Hepatocyte (in vitro differentiated cells): ENCODE measurements around the gene ENTR1. TPM values are rescaled to one million over a fixed set of nuclear protein-coding genes. Genes with fewer than 3 reads are reported as not detected.
"Not testable (repeated sequence)": the region's sequence is repeated elsewhere in the genome, so short reads cannot be mapped to it uniquely, and the experiment has no call there.

ENCODE experiments used
- DNase-seq: peaks from one replicate; pipeline ENCODE4 v3.0.0-alpha.2; 2016; ENCODE audit warnings: low spot score
- H2AFZ ChIP-seq: fragments of 200-600 bp; sonication (generic); 2 replicates; pipeline ENCODE4 v1.6.0; 2016; ENCODE audit warnings: antibody characterized with exemption, mild to moderate bottlenecking
- H3K27ac ChIP-seq: fragments of 200-600 bp; sonication (generic); 2 replicates; pipeline ENCODE4 v1.5.1; 2016; ENCODE audit warnings: mild to moderate bottlenecking
- H3K27me3 ChIP-seq: fragments of 200-600 bp; sonication (generic); 2 replicates; pipeline ENCODE4 v1.6.1; 2016
- H3K36me3 ChIP-seq: fragments of 200-600 bp; sonication (generic); replicated peaks from 2 replicates; pipeline ENCODE4 v1.5.1; 2016; ENCODE audit warnings: low read depth; ENCODE audit not compliant: insufficient read depth
- H3K4me1 ChIP-seq: fragments of 200-600 bp; sonication (generic); 2 replicates; pipeline ENCODE4 v1.5.1; 2016; ENCODE audit warnings: mild to moderate bottlenecking, moderate library complexity; ENCODE audit not compliant: insufficient read depth
- H3K4me2 ChIP-seq: fragments of 200-600 bp; sonication (generic); 2 replicates; pipeline ENCODE4 v1.6.0; 2016
- H3K4me3 ChIP-seq: fragments of 200-600 bp; sonication (generic); 2 replicates; pipeline ENCODE4 v1.5.1; 2016; ENCODE audit warnings: mild to moderate bottlenecking
- H3K79me2 ChIP-seq: fragments of 200-600 bp; sonication (generic); 2 replicates; pipeline ENCODE4 v1.6.0; 2017; ENCODE audit warnings: mild to moderate bottlenecking
- H3K9me2 ChIP-seq: fragments of 200-600 bp; sonication (generic); replicated peaks from 2 replicates; pipeline ENCODE4 v1.6.0; 2017; ENCODE audit warnings: mild to moderate bottlenecking; ENCODE audit not compliant: insufficient read depth
- H3K9me3 ChIP-seq: fragments of 200-600 bp; sonication (generic); 2 replicates; pipeline ENCODE4 v1.5.1; 2016; ENCODE audit warnings: low read depth, mild to moderate bottlenecking
- H4K20me1 ChIP-seq: fragments of 200-600 bp; sonication (generic); 2 replicates; pipeline ENCODE4 v1.6.0; 2016; ENCODE audit warnings: mild to moderate bottlenecking; ENCODE audit not compliant: insufficient read depth, poor library complexity, severe bottlenecking
- EZH2 ChIP-seq: fragments of 200-600 bp; sonication (generic); IDR thresholded peaks from 2 replicates; pipeline ENCODE4 v1.6.1; 2016; ENCODE audit warnings: antibody characterized with exemption, mild to moderate bottlenecking, borderline replicate concordance
- EZH2phosphoT487 ChIP-seq: fragments of 200-600 bp; sonication (generic); IDR thresholded peaks from one replicate; pipeline ENCODE4 v1.6.1; 2018; ENCODE audit warnings: antibody characterized with exemption, mild to moderate bottlenecking, low read depth, moderate library complexity; ENCODE audit not compliant: unreplicated experiment, severe bottlenecking
- WGBS: methylation state at CpG from one replicate; pipeline ENCODE4 v1.1.6; 2016; ENCODE audit warnings: low lambda C conversion rate; ENCODE audit errors: missing lambda C conversion rate; 5-methylcytosine and 5-hydroxymethylcytosine counted together
- polyA plus RNA-seq: library from polyadenylated mRNA; unstranded; fragments of >200 nt; fragmentation: Nextera tagmentation; extraction: Ambion mirVana; gene quantifications from 2 replicates; pipeline ENCODE4 v1.2.1, GENCODE V29; 2016
- total RNA-seq: library from RNA; depleted of rRNA; stranded (reverse); fragments of >200 nt; gene quantifications from 2 replicates; pipeline ENCODE4 v1.2.3, GENCODE V29; 2014
- TF ChIP-seq, protein P1 (sequence below): fragments of 200-600 bp; sonication (generic); IDR thresholded peaks from 2 replicates; pipeline ENCODE4 v1.5.1; 2016; ENCODE audit warnings: antibody characterized with exemption, mild to moderate bottlenecking; ENCODE audit not compliant: poor library complexity

Gene ENTR1
- total and polyA plus RNA-seq, 2 experiments from 2014 or later: 33.5 to 50.1 TPM

DNA sequence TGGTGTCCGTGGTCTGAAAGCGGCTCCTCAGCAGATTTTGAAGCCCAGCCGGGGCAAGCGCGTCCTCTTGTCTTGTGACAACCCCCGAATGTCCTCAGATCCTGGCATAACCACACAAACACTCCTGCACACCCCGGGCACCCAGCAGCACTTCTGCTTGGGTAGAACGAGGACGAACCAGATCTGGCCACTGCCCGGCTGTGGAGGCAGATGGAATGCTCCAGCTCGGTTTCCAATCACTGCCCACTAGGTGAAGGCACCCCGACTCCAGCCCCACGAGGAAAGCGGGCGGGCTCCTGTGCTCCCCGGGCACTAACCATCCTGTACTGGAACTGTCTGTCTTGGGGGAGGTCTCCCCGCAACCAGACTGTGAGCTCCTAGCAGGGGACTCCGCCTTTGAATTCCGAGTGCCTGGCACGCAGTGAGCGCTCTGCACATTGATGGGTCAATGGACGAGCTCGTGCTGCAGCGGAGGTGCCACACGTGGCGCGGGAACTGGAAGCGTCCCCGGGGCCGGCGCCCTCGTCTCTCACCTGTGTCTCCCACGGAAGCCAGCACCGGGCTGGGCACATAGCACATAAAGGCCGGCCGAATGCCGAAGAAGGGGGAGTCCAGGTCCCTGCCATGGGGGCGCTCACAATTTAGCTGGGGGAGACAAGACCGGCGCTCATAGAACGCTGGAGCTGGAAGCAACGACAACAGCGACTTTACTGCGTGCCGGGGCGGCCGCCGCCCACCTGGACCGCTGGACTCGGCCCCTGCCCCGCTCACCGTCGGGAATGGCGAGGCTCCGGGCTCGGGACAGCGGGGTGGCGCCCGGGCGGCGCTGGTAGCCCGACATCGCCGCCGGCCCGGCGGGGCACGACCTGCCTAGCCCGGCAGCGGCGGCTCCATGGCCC is 608 bp downstream of the ENTR1 start:
- peak; percentile 60 for DNase-seq
- peak overlapping the region; percentile 99 for H3K4me2 ChIP-seq
- H3K9me2 ChIP-seq: no peaks in the 10 kb centered on the region
- peak overlapping the region; percentile 76 for H2AFZ ChIP-seq
- WGBS: 23% methylated on average over 44 of the region's 71 CpGs
- H3K27me3 ChIP-seq: no peaks in the 10 kb centered on the region
- H3K36me3 ChIP-seq: no peaks in the 10 kb centered on the region
- H3K79me2 ChIP-seq: peaks cover 50% of the 10 kb centered on the region
- H3K27ac ChIP-seq: peak overlapping the region; percentile 82
- H4K20me1 ChIP-seq: peaks cover 4% of the 10 kb centered on the region
- TF ChIP-seq EZH2phosphoT487 (no peak), EZH2 (no peak)
- TF ChIP-seq, protein P1, sequence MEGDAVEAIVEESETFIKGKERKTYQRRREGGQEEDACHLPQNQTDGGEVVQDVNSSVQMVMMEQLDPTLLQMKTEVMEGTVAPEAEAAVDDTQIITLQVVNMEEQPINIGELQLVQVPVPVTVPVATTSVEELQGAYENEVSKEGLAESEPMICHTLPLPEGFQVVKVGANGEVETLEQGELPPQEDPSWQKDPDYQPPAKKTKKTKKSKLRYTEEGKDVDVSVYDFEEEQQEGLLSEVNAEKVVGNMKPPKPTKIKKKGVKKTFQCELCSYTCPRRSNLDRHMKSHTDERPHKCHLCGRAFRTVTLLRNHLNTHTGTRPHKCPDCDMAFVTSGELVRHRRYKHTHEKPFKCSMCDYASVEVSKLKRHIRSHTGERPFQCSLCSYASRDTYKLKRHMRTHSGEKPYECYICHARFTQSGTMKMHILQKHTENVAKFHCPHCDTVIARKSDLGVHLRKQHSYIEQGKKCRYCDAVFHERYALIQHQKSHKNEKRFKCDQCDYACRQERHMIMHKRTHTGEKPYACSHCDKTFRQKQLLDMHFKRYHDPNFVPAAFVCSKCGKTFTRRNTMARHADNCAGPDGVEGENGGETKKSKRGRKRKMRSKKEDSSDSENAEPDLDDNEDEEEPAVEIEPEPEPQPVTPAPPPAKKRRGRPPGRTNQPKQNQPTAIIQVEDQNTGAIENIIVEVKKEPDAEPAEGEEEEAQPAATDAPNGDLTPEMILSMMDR: no peak
- H3K9me3 ChIP-seq: no peaks in the 10 kb centered on the region
- peaks cover 15% of the 10 kb centered on the region for H3K4me1 ChIP-seq
- H3K4me3 ChIP-seq: peak overlapping the region; percentile 80

DNA sequence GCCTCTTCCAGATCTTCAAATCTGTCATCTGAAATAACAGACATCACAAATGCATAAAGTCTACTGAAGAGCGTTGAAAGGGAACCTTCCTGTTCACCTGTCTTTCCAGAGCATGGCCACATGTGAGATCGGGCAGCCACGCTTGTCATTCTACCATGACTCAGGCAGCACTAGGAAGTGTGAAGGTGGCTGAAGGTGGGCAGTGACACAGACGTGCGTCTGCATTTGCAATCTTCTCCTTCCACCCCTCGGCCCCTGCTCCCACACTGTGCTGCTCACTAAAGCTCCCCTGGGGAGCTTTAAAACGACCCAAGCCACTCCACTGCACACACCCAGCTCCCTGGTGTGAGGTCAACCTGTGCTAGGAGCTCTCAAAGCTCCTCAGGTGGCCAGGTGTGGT is 2.5 kb downstream of the ENTR1 start:
- H3K4me2 ChIP-seq: no peak overlapping the region
- no peaks in the 10 kb centered on the region for H3K36me3 ChIP-seq
- H4K20me1 ChIP-seq: peaks cover 4% of the 10 kb centered on the region
- 89% methylated on average over 7 of the region's 7 CpGs for WGBS
- H2AFZ ChIP-seq: no peak overlapping the region
- TF ChIP-seq EZH2phosphoT487: no peak
- no peak for TF ChIP-seq EZH2
- TF ChIP-seq, protein P1: no peak
- no peak overlapping the region for H3K4me3 ChIP-seq
- H3K79me2 ChIP-seq: peaks cover 41% of the 10 kb centered on the region
- H3K27ac ChIP-seq: no peak overlapping the region
- H3K9me2 ChIP-seq: no peaks in the 10 kb centered on the region
- H3K4me1 ChIP-seq: peaks cover 15% of the 10 kb centered on the region
- no peaks in the 10 kb centered on the region for H3K27me3 ChIP-seq
- no peak for DNase-seq
- H3K9me3 ChIP-seq: no peaks in the 10 kb centered on the region

DNA sequence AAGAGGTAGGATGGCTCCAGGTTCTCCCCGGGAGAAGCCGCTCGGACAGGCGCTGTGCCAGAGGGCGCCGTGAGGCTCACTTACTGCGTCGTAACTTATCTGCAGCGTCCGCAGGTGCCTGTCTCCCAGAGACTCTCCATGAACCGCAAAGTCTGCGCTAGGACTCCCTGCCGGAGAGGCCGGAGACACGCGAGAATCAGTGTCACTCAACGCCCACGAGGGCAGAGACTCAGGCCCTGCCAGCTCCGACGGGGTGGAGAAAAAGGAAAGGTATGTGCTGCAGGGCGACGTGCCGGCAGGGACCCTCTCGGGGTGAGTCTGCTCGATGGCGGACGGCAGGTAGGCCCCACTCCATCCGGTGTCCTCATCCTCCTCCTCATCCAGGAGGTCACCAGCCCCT is 3.4 kb downstream of the ENTR1 start:
- not testable (repeated sequence) for H4K20me1 ChIP-seq, H2AFZ ChIP-seq, H3K4me2 ChIP-seq, H3K4me3 ChIP-seq, H3K36me3 ChIP-seq, DNase-seq, H3K27me3 ChIP-seq, H3K9me3 ChIP-seq, H3K9me2 ChIP-seq, H3K27ac ChIP-seq
- WGBS: 95% methylated on average over 24 of the region's 28 CpGs
- Histone ChIP-seq H3K79me2 (peaks cover 32% of the 10 kb centered on the region), H3K4me1 (peaks cover 13% of the 10 kb centered on the region)

DNA sequence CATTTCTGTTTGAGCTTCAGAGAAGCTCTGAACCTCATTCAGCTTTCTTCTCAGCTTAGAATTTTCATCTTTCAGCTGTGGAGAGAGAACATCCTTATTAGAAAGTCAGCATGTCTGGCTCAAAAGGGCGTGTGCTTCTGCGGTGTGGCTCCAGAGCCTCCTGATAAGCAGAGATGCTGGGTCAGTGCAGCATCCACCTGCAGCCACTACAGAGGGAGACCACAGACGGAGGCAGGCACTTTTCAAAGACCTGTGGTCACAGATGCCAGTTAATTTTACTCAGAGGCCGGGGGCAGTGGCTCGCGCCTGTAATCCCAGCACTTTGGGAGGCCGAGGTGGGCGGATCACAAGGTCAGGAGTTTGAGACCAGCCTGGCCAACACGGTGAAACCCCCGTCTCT is 4.5 kb downstream of the ENTR1 start:
- WGBS: 98% methylated on average over 10 of the region's 10 CpGs
- not testable (repeated sequence) for H3K9me3 ChIP-seq, H3K27ac ChIP-seq, H3K36me3 ChIP-seq, H3K27me3 ChIP-seq, H3K9me2 ChIP-seq, H2AFZ ChIP-seq, H3K4me1 ChIP-seq, H4K20me1 ChIP-seq, DNase-seq, H3K4me2 ChIP-seq, H3K4me3 ChIP-seq
- H3K79me2 ChIP-seq: peaks cover 21% of the 10 kb centered on the region
